ENCODE results near the gene SPEG.

SPEG gene

GRCh38 chr2:219457784-219458369 is 23.2 kb downstream of the SPEG start:
- FAIRE-seq: no peak
- no peak for DNase-seq (ENCODE audit: extremely low spot score, insufficient read length, low read depth)

DNA sequence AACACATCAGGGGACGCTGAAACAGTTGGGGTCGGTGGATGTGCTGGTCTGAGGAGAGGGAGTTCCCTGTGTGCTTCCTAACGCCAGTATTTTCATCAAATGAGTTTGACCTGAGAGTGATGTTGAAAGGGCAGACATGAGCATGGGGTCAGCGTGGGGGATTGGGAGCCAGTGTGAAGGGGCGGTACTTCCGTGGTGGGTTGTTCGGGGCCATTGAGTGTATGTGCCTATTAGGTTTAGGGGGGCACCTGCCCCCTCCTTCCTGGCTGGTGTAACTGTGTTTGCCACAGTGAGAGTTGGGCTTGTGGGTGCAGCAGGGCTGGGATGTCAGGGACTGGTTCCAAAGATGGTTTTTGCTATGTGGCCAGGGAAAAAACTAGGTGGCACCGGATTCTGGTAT is 24.4 kb downstream of the SPEG start:
- no peak for DNase-seq (ENCODE audit: extremely low spot score, insufficient read length, low read depth)
- no peak for FAIRE-seq

DNA sequence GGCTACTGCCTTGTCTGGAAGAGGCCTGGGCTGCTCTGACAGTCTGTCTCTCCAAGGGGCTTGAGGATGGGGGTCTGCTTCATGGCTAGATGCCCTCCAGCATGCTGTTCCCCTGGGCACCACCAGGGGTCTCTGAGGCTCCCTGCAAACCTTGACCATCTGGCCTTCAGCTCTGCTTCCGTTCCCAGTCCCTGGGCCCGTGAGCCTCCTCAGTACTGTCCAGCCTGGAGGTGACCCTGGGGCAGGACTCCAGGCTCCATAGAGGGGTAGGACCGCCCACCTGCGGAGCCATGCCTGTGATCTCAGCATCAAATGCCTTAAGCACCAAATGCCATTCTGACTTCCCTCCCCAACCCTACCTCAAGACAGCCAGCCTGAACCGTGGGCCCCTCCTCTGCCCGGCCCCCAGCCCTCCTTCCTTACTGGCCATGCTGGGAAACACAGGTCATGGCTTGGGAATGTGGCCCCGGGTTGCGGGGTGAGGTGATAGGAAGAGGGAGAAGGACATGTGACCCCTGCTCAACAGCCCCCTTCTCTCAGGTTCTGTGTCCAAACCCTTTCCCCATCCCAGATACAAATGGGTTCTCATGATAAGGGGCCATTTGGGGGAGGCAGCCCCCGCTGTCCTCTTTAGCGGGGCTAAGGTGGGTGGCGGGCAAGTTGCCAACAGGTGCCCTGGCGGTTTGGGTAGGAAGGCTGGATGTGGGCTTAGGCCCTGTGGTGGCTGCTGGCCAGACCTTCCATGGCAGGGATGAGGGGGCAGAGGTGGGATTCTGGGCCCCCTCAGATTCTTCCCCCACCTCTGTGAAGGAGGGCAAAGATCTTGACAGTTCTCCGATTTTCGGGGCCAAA is 25.0 kb downstream of the SPEG start:
- DNase-seq (ENCODE audit: extremely low spot score, insufficient read length, low read depth): peak; percentile 65
- FAIRE-seq: peak; percentile 78

- FAIRE-seq: no peak
Measured at GRCh38 chr2:219460424-219460926, 25.8 kb downstream of the SPEG start.

GRCh38 chr2:219461047-219461514 is 26.4 kb downstream of the SPEG start:
- FAIRE-seq: no peak
- DNase-seq (ENCODE audit: extremely low spot score, insufficient read length, low read depth): no peak

More at GRCh38 chr2:219460424-219460926, 25.8 kb downstream of the SPEG start:
- DNase-seq (ENCODE audit: extremely low spot score, insufficient read length, low read depth): no peak

GRCh38 chr2:219461669-219462068 is 27.0 kb downstream of the SPEG start:
- no peak for FAIRE-seq
- DNase-seq (ENCODE audit: extremely low spot score, insufficient read length, low read depth): no peak

DNA sequence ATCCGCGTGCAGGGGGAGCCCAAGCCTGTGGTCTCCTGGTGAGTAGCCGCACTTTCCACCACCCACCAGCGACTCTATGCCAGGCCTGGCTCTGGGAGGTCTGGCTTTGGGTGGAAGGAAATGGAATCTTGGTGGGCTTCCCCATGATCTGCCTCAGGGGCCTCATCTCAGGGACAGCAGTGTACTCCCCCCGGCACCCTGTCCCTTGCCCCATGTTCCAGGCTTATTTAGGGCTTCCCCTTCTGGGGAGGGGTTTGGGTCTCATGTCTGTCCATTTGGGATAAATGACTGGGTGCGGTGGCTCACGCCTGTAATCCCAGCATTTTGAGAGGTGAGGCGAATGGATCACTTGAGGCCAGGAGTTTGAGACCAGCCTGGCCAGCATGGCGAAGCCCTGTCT is 27.7 kb downstream of the SPEG start:
- DNase-seq (ENCODE audit: extremely low spot score, insufficient read length, low read depth) (no peak), FAIRE-seq (no peak)

DNA sequence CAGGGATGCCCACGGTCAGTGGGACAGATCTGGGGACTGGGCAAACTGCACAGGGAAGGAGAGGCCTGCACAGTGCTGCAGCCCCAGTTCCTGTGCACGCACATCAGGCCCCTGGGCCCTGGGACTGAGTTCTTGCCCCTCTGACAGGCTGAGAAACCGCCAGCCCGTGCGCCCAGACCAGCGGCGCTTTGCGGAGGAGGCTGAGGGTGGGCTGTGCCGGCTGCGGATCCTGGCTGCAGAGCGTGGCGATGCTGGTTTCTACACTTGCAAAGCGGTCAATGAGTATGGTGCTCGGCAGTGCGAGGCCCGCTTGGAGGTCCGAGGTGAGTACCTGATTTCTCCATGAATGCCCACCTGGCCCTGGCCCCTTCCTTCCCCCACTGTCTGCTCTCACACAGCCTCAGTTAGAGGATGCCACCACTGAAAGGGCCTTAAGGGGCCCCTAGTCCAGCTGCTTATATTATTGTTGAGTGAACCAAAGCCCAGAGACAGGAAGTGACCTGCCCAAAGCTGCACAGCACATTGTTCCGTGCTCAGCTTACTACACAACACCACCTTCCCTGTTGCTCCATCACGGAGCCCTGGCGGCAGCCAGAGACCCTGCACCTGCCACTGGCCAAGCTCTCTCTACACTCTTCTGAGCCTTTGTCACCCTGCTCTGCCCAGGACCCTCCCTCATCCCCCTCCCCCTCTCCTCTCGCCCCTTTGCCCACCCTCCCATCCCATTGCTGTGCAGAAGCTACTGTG is 29.8 kb downstream of the SPEG start:
- FAIRE-seq: no peak
- no peak for DNase-seq (ENCODE audit: extremely low spot score, insufficient read length, low read depth)

- FAIRE-seq (no peak), DNase-seq (ENCODE audit: extremely low spot score, insufficient read length, low read depth) (no peak)
Measured at GRCh38 chr2:219465659-219466561, 31.3 kb downstream of the SPEG start.

GRCh38 chr2:219466816-219467735 is 32.4 kb downstream of the SPEG start:
- no peak for FAIRE-seq

DNA sequence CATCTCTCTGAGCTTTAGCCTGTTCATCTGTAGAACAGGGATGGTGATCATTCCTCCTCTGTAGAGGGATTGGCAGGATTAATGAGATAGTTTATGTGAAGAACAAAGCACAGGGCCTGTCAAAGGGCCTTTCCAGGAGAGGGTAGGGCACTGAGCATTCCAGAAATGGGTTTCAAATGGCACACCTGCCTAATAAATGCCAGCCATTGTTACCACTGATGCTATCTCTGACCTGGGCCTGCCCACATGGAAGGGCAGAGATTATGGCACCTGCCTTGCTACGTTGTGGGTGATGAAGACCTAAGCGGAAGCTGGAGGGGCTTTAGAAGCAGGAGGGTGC is 33.1 kb downstream of the SPEG start:
- DNase-seq (ENCODE audit: extremely low spot score, insufficient read length, low read depth) (no peak), FAIRE-seq (no peak)

More at GRCh38 chr2:219466816-219467735, 32.4 kb downstream of the SPEG start:
- DNase-seq (ENCODE audit: extremely low spot score, insufficient read length, low read depth): no peak

DNA sequence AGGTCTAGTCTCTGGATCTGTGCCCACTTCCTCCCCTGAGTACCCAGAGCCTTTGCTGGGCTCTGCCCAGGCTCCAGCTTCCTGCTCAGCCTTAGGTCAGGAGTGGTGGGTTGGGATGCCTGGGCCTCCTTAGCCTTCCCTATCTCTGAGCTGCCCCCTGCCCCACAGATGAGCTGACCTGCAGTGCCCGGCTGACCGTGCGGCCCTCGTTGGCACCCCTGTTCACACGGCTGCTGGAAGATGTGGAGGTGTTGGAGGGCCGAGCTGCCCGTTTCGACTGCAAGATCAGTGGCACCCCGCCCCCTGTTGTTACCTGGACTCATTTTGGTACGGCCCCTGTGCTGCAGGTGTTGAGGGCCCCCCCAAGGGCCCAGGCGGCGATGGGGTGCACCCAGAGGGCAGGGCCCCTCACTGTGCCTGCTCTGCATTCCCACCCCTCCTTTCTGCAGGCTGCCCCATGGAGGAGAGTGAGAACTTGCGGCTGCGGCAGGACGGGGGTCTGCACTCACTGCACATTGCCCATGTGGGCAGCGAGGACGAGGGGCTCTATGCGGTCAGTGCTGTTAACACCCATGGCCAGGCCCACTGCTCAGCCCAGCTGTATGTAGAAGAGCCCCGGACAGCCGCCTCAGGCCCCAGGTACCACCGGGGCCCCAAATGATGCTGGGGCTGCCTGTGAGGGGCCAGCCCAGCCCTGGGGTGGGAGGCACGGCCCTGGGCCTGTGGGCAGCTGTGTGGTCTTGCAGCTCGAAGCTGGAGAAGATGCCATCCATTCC is 34.0 kb downstream of the SPEG start:
- DNase-seq (ENCODE audit: extremely low spot score, insufficient read length, low read depth): no peak
- FAIRE-seq: no peak

GRCh38 chr2:219469186-219469724 is 34.6 kb downstream of the SPEG start:
- FAIRE-seq: no peak
- DNase-seq (ENCODE audit: extremely low spot score, insufficient read length, low read depth): no peak

DNA sequence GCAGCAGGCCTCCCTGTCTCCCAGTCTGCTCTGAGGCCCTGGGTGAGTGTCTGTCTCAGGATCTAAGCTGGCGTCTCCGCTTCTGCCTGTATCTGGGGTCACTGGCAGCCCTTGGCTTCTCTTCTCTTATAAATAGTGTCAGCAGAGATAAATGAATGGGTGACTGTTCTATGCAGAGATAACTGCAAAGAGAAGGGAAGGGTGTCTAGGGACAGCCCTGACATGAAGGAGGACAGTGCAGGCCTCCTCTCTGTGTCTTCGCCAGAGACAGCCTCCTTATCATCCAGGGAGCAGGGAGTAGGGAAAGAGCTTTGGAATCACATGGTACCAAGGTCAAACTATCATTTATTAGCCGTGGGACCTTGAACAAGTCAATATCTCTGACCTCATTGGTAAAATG is 35.8 kb downstream of the SPEG start:
- DNase-seq (ENCODE audit: extremely low spot score, insufficient read length, low read depth): no peak

GRCh38 chr2:219471476-219472371 is 37.1 kb downstream of the SPEG start:
- DNase-seq (ENCODE audit: extremely low spot score, insufficient read length, low read depth): no peak

More for the DNA sequence above, 35.8 kb downstream of the SPEG start:
- no peak for FAIRE-seq

GRCh38 chr2:219472629-219473187 is 38.1 kb downstream of the SPEG start:
- DNase-seq (ENCODE audit: extremely low spot score, insufficient read length, low read depth): no peak
- no peak for FAIRE-seq

More at GRCh38 chr2:219471476-219472371, 37.1 kb downstream of the SPEG start:
- FAIRE-seq: no peak
